GM18508 (cell line): ENCODE results near the gene RANGAP1.
"Not testable (repeated sequence)": the region's sequence is repeated elsewhere in the genome, so short reads cannot be mapped to it uniquely, and the experiment has no call there.

Experiments used
- ATAC-seq: cut with Tn5 transposase; IDR thresholded peaks from one replicate; pipeline ENCODE4 v1.9.1; 2021; ENCODE audit warnings: moderate number of reproducible peaks; ENCODE audit not compliant: insufficient read depth, unreplicated experiment

The RANGAP1 gene

GRCh38 chr22:41301085-41302020 lies 15.4 kb upstream of the RANGAP1 start, which contains the start of gene ZC3H7B:
Gene ZC3H7B (plus strand): TSS chr22:41301525. CDS start chr22:41320661, 19,136 bp downstream.
- no peak for ATAC-seq

- ATAC-seq: no peak
Observed at GRCh38 chr22:41300661-41301060, 14.7 kb upstream of the RANGAP1 start.

GRCh38 chr22:41296826-41297667 lies 11.1 kb upstream of the RANGAP1 start:
- ATAC-seq: no peak

- ATAC-seq: not testable (repeated sequence)
Observed at GRCh38 chr22:41294816-41295215, 8.8 kb upstream of the RANGAP1 start.

GRCh38 chr22:41290262-41291221 lies 4.6 kb upstream of the RANGAP1 start:
- no peak for ATAC-seq

GRCh38 chr22:41289671-41290070 lies 3.7 kb upstream of the RANGAP1 start:
- no peak for ATAC-seq

- ATAC-seq: no peak
Observed at GRCh38 chr22:41288245-41288946, 2.4 kb upstream of the RANGAP1 start.

GRCh38 chr22:41286639-41287091 lies 678 bp upstream of the RANGAP1 start:
- peak; percentile 18 for ATAC-seq

GRCh38 chr22:41285441-41285819 lies 557 bp downstream of the RANGAP1 start:
- ATAC-seq: no peak

- no peak for ATAC-seq
Observed at GRCh38 chr22:41284465-41284864, 1.5 kb downstream of the RANGAP1 start.

GRCh38 chr22:41280854-41281253 lies 5.1 kb downstream of the RANGAP1 start:
- no peak for ATAC-seq

GRCh38 chr22:41280065-41280464 lies 5.9 kb downstream of the RANGAP1 start:
- ATAC-seq: no peak

GRCh38 chr22:41274856-41275255 lies 11.1 kb downstream of the RANGAP1 start:
- no peak for ATAC-seq

GRCh38 chr22:41273128-41273527 lies 12.9 kb downstream of the RANGAP1 start:
- ATAC-seq: no peak

- ATAC-seq: no peak
Observed at GRCh38 chr22:41271787-41272186, 14.2 kb downstream of the RANGAP1 start.

GRCh38 chr22:41267958-41268357 lies 18.0 kb downstream of the RANGAP1 start:
- ATAC-seq: no peak

- no peak for ATAC-seq
Observed at GRCh38 chr22:41264408-41264941, 21.5 kb downstream of the RANGAP1 start.

GRCh38 chr22:41263704-41264103 lies 22.3 kb downstream of the RANGAP1 start:
- no peak for ATAC-seq

- no peak for ATAC-seq
Observed at GRCh38 chr22:41262250-41262765, 23.7 kb downstream of the RANGAP1 start.
